Measurements from ENCODE around the gene MTOR. TPM values are rescaled to one million over a fixed set of nuclear protein-coding genes. Genes with fewer than 3 reads are reported as not detected.

Gene MTOR
- total RNA-seq, 6 experiments from 2014 or later: 25.1 to 35.3 (median 32.4) TPM

GRCh38 chr1:11158720-11159321, 103.5 kb downstream of the MTOR start:
- Histone ChIP-seq H3K27me3 (no peaks in the 10 kb centered on the region), H3K27ac (peak overlapping the region in 2 of 3 donors; percentile 52 to 72), H3K9me3 (no peaks in the 10 kb centered on the region), H3K4me3 (no peak overlapping the region), H3K36me3 (peaks cover 0 to 16% (median 0%) of the 10 kb centered on the region in 4 donors), H3K4me1 (peaks cover 0 to 19% (median 8%) of the 10 kb centered on the region in 4 donors)
- DNase-seq (no peak), ATAC-seq (peak in 2 of 4 donors; percentile 29 to 72)
- no peak for TF ChIP-seq CTCF (IDR thresholded peaks at IDR 0.05)
- TF ChIP-seq POLR2A (IDR thresholded peaks at IDR 0.05): no peak
- 31% methylated on average over 2 of the region's 3 CpGs for WGBS (ENCODE audit: insufficient coverage, low coverage, low lambda C conversion rate, missing lambda C conversion rate)
- intact Hi-C loops (cut with DNase I): no loop called here

GRCh38 chr1:11158291-11158690, 104.1 kb downstream of the MTOR start:
- H3K4me1 ChIP-seq: peaks cover 0 to 19% (median 8%) of the 10 kb centered on the region in 4 donors
- H3K27ac ChIP-seq: peak overlapping the region in 2 of 3 donors; percentile 52 to 72
- ATAC-seq (peak; percentile 40 to 69 (median 59)), DNase-seq (peak in 1 of 3 donors; percentile 60)
- intact Hi-C loops (cut with DNase I): no loop called here
- peaks cover 0 to 16% (median 0%) of the 10 kb centered on the region in 4 donors for H3K36me3 ChIP-seq
- no peaks in the 10 kb centered on the region for H3K9me3 ChIP-seq
- no peak overlapping the region for H3K4me3 ChIP-seq
- WGBS (ENCODE audit: insufficient coverage, low coverage, low lambda C conversion rate, missing lambda C conversion rate): 42% methylated on average over 3 of the region's 3 CpGs
- no peaks in the 10 kb centered on the region for H3K27me3 ChIP-seq
- TF ChIP-seq CTCF (IDR thresholded peaks at IDR 0.05): no peak
- TF ChIP-seq POLR2A (IDR thresholded peaks at IDR 0.05): no peak

- DNase-seq (peak; percentile 51 to 93 (median 70)), ATAC-seq (peak; percentile 81 to 94 (median 90))
- WGBS (ENCODE audit: insufficient coverage, low coverage, low lambda C conversion rate, missing lambda C conversion rate): 23% methylated on average over 2 of the region's 2 CpGs
- intact Hi-C loops (cut with DNase I): no loop called here
- peaks cover 0 to 23% (median 10%) of the 10 kb centered on the region in 4 donors for H3K4me1 ChIP-seq
- no peak for TF ChIP-seq CTCF (IDR thresholded peaks at IDR 0.05)
- TF ChIP-seq POLR2A (IDR thresholded peaks at IDR 0.05): peak; percentile 36
- peaks cover 0 to 16% (median 0%) of the 10 kb centered on the region in 4 donors for H3K36me3 ChIP-seq
- no peaks in the 10 kb centered on the region for H3K9me3 ChIP-seq
- no peaks in the 10 kb centered on the region for H3K27me3 ChIP-seq
- no peak overlapping the region for H3K4me3 ChIP-seq
- peak overlapping the region in 2 of 3 donors; percentile 52 to 72 for H3K27ac ChIP-seq
Measured at GRCh38 chr1:11157867-11158266, 104.5 kb downstream of the MTOR start.

GRCh38 chr1:11157394-11157793, 105.0 kb downstream of the MTOR start:
- intact Hi-C loops (cut with DNase I): no loop called here
- DNase-seq (no peak), ATAC-seq (peak in 3 of 4 donors; percentile 4 to 8 (median 4))
- H3K27ac ChIP-seq: peak overlapping the region in 1 of 3 donors; percentile 72
- no peaks in the 10 kb centered on the region for H3K9me3 ChIP-seq
- no peak for TF ChIP-seq POLR2A (IDR thresholded peaks at IDR 0.05)
- no peak for TF ChIP-seq CTCF (IDR thresholded peaks at IDR 0.05)
- H3K4me3 ChIP-seq: no peak overlapping the region
- no peaks in the 10 kb centered on the region for H3K27me3 ChIP-seq
- peaks cover 0 to 27% (median 10%) of the 10 kb centered on the region in 4 donors for H3K4me1 ChIP-seq
- peaks cover 0 to 16% (median 0%) of the 10 kb centered on the region in 4 donors for H3K36me3 ChIP-seq
- WGBS (ENCODE audit: insufficient coverage, low coverage, low lambda C conversion rate, missing lambda C conversion rate): 64% methylated on average over 8 of the region's 8 CpGs

Data from right lobe of liver (tissue), 6 donors.